NCI-H1417 (cell line): ENCODE data around the gene CYB5RL.
"Not testable (repeated sequence)": the region's sequence is repeated elsewhere in the genome, so short reads cannot be mapped to it uniquely, and the experiment has no call there.

Experiments
- DNase-seq, 3 experiments: peaks; one replicate each; lab custom pipeline; 2025; lab: John Stamatoyannopoulos, UW

Gene CYB5RL

GRCh38 chr1:54199765-54200518 lies at the start of gene CYB5RL, which contains the start of gene MRPL37:
TSS of gene CYB5RL (minus strand) at chr1:54200030. CDS start at chr1:54195616, 4,414 bp downstream.
TSS of gene MRPL37 (plus strand) at chr1:54200167. CDS start at chr1:54200244, 77 bp downstream.
- DNase-seq = peak; percentile 96 to 98 (median 98)

GRCh38 chr1:54248966-54249365 lies 49.1 kb upstream of the CYB5RL start:
- DNase-seq = no peak

- DNase-seq = no peak
These were observed 48.2 kb upstream of the CYB5RL start for GRCh38 chr1:54247863-54248515.

GRCh38 chr1:54246116-54246721 lies 46.4 kb upstream of the CYB5RL start:
- DNase-seq = no peak

GRCh38 chr1:54245501-54245900 lies 45.7 kb upstream of the CYB5RL start:
- DNase-seq = no peak

- DNase-seq = no peak
These were observed 44.8 kb upstream of the CYB5RL start for GRCh38 chr1:54244655-54245054.

GRCh38 chr1:54243022-54243421 lies 43.2 kb upstream of the CYB5RL start:
- no peak for DNase-seq

- DNase-seq = no peak
These were observed 41.5 kb upstream of the CYB5RL start for GRCh38 chr1:54241364-54241763.

GRCh38 chr1:54240741-54241335 lies 41.0 kb upstream of the CYB5RL start:
- no peak for DNase-seq

GRCh38 chr1:54239631-54240031 lies 39.8 kb upstream of the CYB5RL start:
- no peak for DNase-seq

GRCh38 chr1:54239035-54239383 lies 39.2 kb upstream of the CYB5RL start:
- DNase-seq = no peak

GRCh38 chr1:54238353-54239034 lies 38.7 kb upstream of the CYB5RL start:
- no peak for DNase-seq

GRCh38 chr1:54237586-54237985 lies 37.8 kb upstream of the CYB5RL start:
- no peak for DNase-seq

GRCh38 chr1:54234284-54234683 lies 34.5 kb upstream of the CYB5RL start:
- no peak for DNase-seq

- not testable (repeated sequence) for DNase-seq
These were observed 33.4 kb upstream of the CYB5RL start for GRCh38 chr1:54233196-54233595.

- no peak for DNase-seq
These were observed 30.9 kb upstream of the CYB5RL start for GRCh38 chr1:54230507-54231339.

GRCh38 chr1:54229281-54229891 lies 29.6 kb upstream of the CYB5RL start:
- no peak for DNase-seq

- no peak for DNase-seq
These were observed 28.8 kb upstream of the CYB5RL start for GRCh38 chr1:54228638-54229079.

- DNase-seq = no peak
These were observed 28.1 kb upstream of the CYB5RL start for GRCh38 chr1:54227891-54228310.

- DNase-seq = no peak
These were observed 27.3 kb upstream of the CYB5RL start for GRCh38 chr1:54227091-54227602.
